Omental fat pad (tissue), 4 donors: ENCODE measurements around the gene RMI1. TPM values are rescaled to one million over a fixed set of nuclear protein-coding genes. Genes with fewer than 3 reads are reported as not detected.

Source experiments
- ATAC-seq: fragments of 150-250 bp; one replicate; pipeline ENCODE4 v1.9.1; 2016; ENCODE audit warnings: mild to moderate bottlenecking, moderate library complexity; ENCODE audit not compliant: low FRiP score
- DNase-seq: peaks from one replicate; pipeline ENCODE4 v3.0.0-alpha.2; 2019; ENCODE audit warnings: low spot score
- CTCF ChIP-seq, 3 donors: fragments of 450-650 bp; IDR thresholded peaks; one replicate each; pipeline ENCODE4 v1.5.1; 2016 to 2017; ENCODE audit warnings: antibody characterized with exemption in 3 of 3, mild to moderate bottlenecking in 3 of 3, moderate library complexity in 2 of 3
- total RNA-seq, 4 donors: library from RNA; depleted of rRNA; stranded (reverse); fragments of >200 nt; gene quantifications; one replicate each; pipeline ENCODE4 v1.1.0, GENCODE V29; 2016

Gene RMI1
- total RNA-seq, 4 donors from 2014 or later = 2.0 to 8.0 (median 2.3) TPM

GRCh38 chr9:83967073-83967472 lies 13.5 kb upstream of the RMI1 start:
- ATAC-seq = no peak
- no peak for DNase-seq
- no peak for TF ChIP-seq CTCF (IDR thresholded peaks at IDR 0.05)

- DNase-seq = no peak
- no peak for ATAC-seq
- TF ChIP-seq CTCF (IDR thresholded peaks at IDR 0.05) = no peak
These were observed 11.0 kb upstream of the RMI1 start for GRCh38 chr9:83969602-83970001.

GRCh38 chr9:83971485-83971884 lies 9.1 kb upstream of the RMI1 start:
- DNase-seq (no peak), ATAC-seq (no peak)
- no peak for TF ChIP-seq CTCF (IDR thresholded peaks at IDR 0.05)

GRCh38 chr9:83972286-83972685 lies 8.3 kb upstream of the RMI1 start:
- ATAC-seq (no peak), DNase-seq (no peak)
- TF ChIP-seq CTCF (IDR thresholded peaks at IDR 0.05) = no peak

GRCh38 chr9:83975300-83975699 lies 5.3 kb upstream of the RMI1 start:
- no peak for ATAC-seq
- no peak for DNase-seq
- no peak for TF ChIP-seq CTCF (IDR thresholded peaks at IDR 0.05)

GRCh38 chr9:83976372-83976771 lies 4.2 kb upstream of the RMI1 start:
- no peak for ATAC-seq
- no peak for TF ChIP-seq CTCF (IDR thresholded peaks at IDR 0.05)
- DNase-seq = no peak

- no peak for TF ChIP-seq CTCF (IDR thresholded peaks at IDR 0.05)
- no peak for DNase-seq
- no peak for ATAC-seq
These were observed 3.4 kb upstream of the RMI1 start for GRCh38 chr9:83977196-83977595.
